Measurements from ENCODE around the gene SLCO1C1. TPM values are rescaled to one million over a fixed set of nuclear protein-coding genes. Genes with fewer than 3 reads are reported as not detected.

SLCO1C1 gene
- total RNA-seq (1 to 10 TPM in 1 of 9 donors, under 1 TPM in 3, not detected in 5; 0.32 to 1.8 (median 0.45) TPM), polyA plus RNA-seq (under 1 TPM; 0.11 to 0.40 (median 0.24) TPM)
- long read RNA-seq, donor 1: 0 reads
- long read RNA-seq, donor 2: 0 reads
- long read RNA-seq, donor 3: 0 reads
- long read RNA-seq, donor 4: 0 reads
- long read RNA-seq, donor 5: 0 reads
- long read RNA-seq, donor 6: 0 reads
- long read RNA-seq, donor 7: 0 reads
- long read RNA-seq, donor 8: 0 reads
- long read RNA-seq, donor 9: 0 reads
- long read RNA-seq, donor 10: 0 reads

DNA sequence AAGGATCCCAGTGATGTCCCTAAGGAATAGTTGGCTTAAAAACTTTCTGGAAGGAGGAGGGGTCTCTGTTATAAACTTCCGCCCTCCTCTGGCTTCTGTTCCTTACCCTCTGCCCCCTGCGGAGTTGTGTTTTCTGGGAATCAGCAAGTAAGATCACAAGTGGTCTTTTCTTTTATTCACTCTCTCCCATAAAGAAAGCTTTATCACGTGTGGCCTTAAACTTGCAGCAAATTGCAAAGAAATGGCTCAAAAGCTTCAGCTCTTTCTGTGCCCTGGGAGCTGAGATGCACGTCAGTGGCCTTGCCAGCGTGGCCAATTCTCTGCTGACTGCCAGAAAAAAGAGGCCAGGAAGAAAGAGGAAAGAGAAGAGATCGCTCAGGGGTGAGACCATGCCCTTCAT is at the start of gene SLCO1C1:
SLCO1C1 (plus strand) TSS at position 101 of the 400 bp plus-strand sequence. CDS start 4,245 bp downstream, outside the sequence.
- H3K27me3 ChIP-seq: no peaks in the 10 kb centered on the region
- no peaks in the 10 kb centered on the region for H3K36me3 ChIP-seq (replicated peaks in 1 of 2)
- no peaks in the 10 kb centered on the region for H3K4me1 ChIP-seq (replicated peaks in 1 of 2)
- H3K9me3 ChIP-seq (replicated peaks in 1 of 3): no peaks in the 10 kb centered on the region
- TF ChIP-seq CTCF (IDR thresholded peaks at IDR 0.05) (no peak), POLR2A (IDR thresholded peaks at IDR 0.05) (no peak)
- intact Hi-C loops (cut with DNase I): no loop called here
- WGBS, 4 donors: 28 to 40% (median 34%) methylated on average over 6 of the region's 6 CpGs
- H3K4me3 ChIP-seq: no peak within 1 kb of the TSS
- H3K27ac ChIP-seq: no peak within 1 kb of the TSS
- DNase-seq: no peak

DNA sequence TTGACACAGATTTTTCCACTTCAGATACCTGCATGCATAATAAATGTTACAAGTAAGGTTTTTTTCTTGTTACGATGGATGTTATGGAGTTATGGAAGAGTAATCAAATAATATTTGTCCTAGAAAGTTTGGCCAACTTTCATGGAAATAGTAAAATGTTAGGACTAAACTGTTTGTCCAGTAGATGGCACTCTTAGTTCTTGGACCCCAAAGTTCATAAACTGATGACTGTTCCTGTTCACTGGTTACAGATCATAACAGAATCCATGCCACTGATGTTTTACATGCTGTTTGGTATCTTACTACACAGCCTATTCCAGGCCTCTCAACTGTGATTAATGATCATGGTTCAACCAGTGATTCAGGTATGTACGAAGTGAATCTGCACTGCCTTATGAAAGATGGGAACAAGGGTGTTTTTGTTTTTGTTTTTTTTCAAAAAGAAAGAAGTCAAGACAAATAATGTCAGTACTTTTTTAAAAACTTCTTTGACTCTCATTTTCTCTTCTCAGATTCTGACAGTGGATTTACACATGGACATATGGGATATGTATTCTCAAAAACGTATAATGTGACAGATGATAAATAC is 48.8 kb upstream of the SLCO1C1 start:
- Histone ChIP-seq H3K27me3 (no peaks in the 10 kb centered on the region), H3K4me3 (no peak overlapping the region), H3K27ac (no peak overlapping the region), H3K36me3 (replicated peaks in 1 of 2) (no peaks in the 10 kb centered on the region), H3K4me1 (replicated peaks in 1 of 2) (no peaks in the 10 kb centered on the region), H3K9me3 (replicated peaks in 1 of 3) (no peaks in the 10 kb centered on the region)
- TF ChIP-seq CTCF (IDR thresholded peaks at IDR 0.05) (peak; percentile 20 to 60 (median 42)), POLR2A (IDR thresholded peaks at IDR 0.05) (no peak)
- intact Hi-C loops (cut with DNase I): no loop called here
- no peak for DNase-seq
- WGBS, 4 donors: 43 to 57% (median 45%) methylated on average over 3 of the region's 3 CpGs

GRCh38 chr12:20653871-20654270 is 41.3 kb upstream of the SLCO1C1 start:
- WGBS, 4 donors: 87 to 97% (median 91%) methylated on average over 2 of the region's 2 CpGs
- Histone ChIP-seq H3K27ac (no peak overlapping the region), H3K4me3 (no peak overlapping the region), H3K4me1 (replicated peaks in 1 of 2) (no peaks in the 10 kb centered on the region), H3K36me3 (replicated peaks in 1 of 2) (no peaks in the 10 kb centered on the region), H3K27me3 (no peaks in the 10 kb centered on the region), H3K9me3 (replicated peaks in 1 of 3) (no peaks in the 10 kb centered on the region)
- intact Hi-C loops (cut with DNase I): no loop called here
- DNase-seq: no peak
- TF ChIP-seq CTCF (IDR thresholded peaks at IDR 0.05) (no peak), POLR2A (IDR thresholded peaks at IDR 0.05) (no peak)

DNA sequence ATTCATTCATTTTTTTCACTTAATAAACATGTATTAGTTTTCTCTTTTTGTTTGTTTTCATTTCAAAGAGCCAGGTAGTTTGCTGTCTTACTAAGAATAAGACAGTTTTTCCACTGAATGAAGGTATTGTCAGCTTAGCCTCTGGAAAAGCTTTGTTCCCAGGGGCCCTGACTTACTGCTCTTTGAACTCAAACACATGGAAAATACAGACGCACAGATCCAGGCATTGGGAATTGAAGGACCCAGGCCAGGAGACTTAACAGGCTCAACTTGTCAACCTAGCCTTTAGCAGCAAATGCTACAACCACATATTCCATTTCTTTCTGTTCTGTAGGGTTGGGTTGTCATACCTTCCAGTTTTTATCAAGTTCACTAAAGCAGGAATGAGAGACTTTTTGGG is 38.5 kb upstream of the SLCO1C1 start:
- Histone ChIP-seq H3K36me3 (replicated peaks in 1 of 2) (no peaks in the 10 kb centered on the region), H3K4me3 (no peak overlapping the region), H3K27ac (no peak overlapping the region), H3K27me3 (no peaks in the 10 kb centered on the region), H3K4me1 (replicated peaks in 1 of 2) (no peaks in the 10 kb centered on the region), H3K9me3 (replicated peaks in 1 of 3) (no peaks in the 10 kb centered on the region)
- 33 to 68% (median 53%) methylated on average over 1 of the region's 1 CpG for WGBS, 4 donors
- DNase-seq: no peak
- no peak for TF ChIP-seq CTCF (IDR thresholded peaks at IDR 0.05)
- no peak for TF ChIP-seq POLR2A (IDR thresholded peaks at IDR 0.05)
- intact Hi-C loops (cut with DNase I): no loop called here

All from adrenal gland (tissue), 19 donors.